ENCODE results near the gene CPT1A. TPM values are rescaled to one million over a fixed set of nuclear protein-coding genes. Genes with fewer than 3 reads are reported as not detected.

The CPT1A gene
- polyA plus RNA-seq, 1 experiment, result 29.8 TPM

- peaks cover 12% of the 10 kb centered on the region for H3K36me3 ChIP-seq (ENCODE audit: control insufficient read depth, insufficient read depth, low read length)
- DNase-seq (ENCODE audit: low read depth), result no peak
- ChIA-PET CTCF (no interaction called here), POLR2A (no interaction called here)
- no peak overlapping the region for H3K4me3 ChIP-seq (ENCODE audit: low read depth, low read length)
- TF ChIP-seq CTCF (IDR thresholded peaks at IDR 0.05; ENCODE audit: insufficient read depth, low read depth, low read length), result no peak
- H3K27me3 ChIP-seq (ENCODE audit: control insufficient read depth, insufficient read depth, low read length), result no peaks in the 10 kb centered on the region
Measured at GRCh38 chr11:68753300-68753699, 88.4 kb downstream of the CPT1A start.

- Histone ChIP-seq H3K27me3 (ENCODE audit: control insufficient read depth, insufficient read depth, low read length) (no peaks in the 10 kb centered on the region), H3K4me3 (ENCODE audit: low read depth, low read length) (peak within 1 kb of the TSS; percentile 48), H3K36me3 (ENCODE audit: control insufficient read depth, insufficient read depth, low read length) (peaks cover 2% of the 10 kb centered on the region)
- ChIA-PET POLR2A (no interaction called here), CTCF (no interaction called here)
- TF ChIP-seq CTCF (IDR thresholded peaks at IDR 0.05; ENCODE audit: insufficient read depth, low read depth, low read length), result no peak
- no peak for DNase-seq (ENCODE audit: low read depth)
Measured at GRCh38 chr11:68751331-68751856, 90.3 kb downstream of the CPT1A start, which contains the start of gene TESMIN. TESMIN (minus strand) TSS chr11:68751520; CDS start chr11:68750660, 860 bp downstream.

GRCh38 chr11:68751004-68751325 is 90.8 kb downstream of the CPT1A start:
- no peaks in the 10 kb centered on the region for H3K27me3 ChIP-seq (ENCODE audit: control insufficient read depth, insufficient read depth, low read length)
- TF ChIP-seq CTCF (IDR thresholded peaks at IDR 0.05; ENCODE audit: insufficient read depth, low read depth, low read length), result no peak
- ChIA-PET POLR2A (no interaction called here), CTCF (no interaction called here)
- no peak for DNase-seq (ENCODE audit: low read depth)
- peak overlapping the region; percentile 48 for H3K4me3 ChIP-seq (ENCODE audit: low read depth, low read length)
- no peaks in the 10 kb centered on the region; the same call in 1 of the 2 replicates for H3K36me3 ChIP-seq (ENCODE audit: control insufficient read depth, insufficient read depth, low read length)

- no peak for DNase-seq (ENCODE audit: low read depth)
- CTCF ChIA-PET, result interaction anchor here (1.2 to 1.7 kb wide), 2 partner anchors 18 to 139 kb away, joined by 4 read pairs; no protein-coding TSS in a partner anchor
- Histone ChIP-seq H3K36me3 (ENCODE audit: control insufficient read depth, insufficient read depth, low read length) (no peaks in the 10 kb centered on the region; the same call in 1 of the 2 replicates), H3K27me3 (ENCODE audit: control insufficient read depth, insufficient read depth, low read length) (no peaks in the 10 kb centered on the region), H3K4me3 (ENCODE audit: low read depth, low read length) (no peak overlapping the region)
- no peak for TF ChIP-seq CTCF (IDR thresholded peaks at IDR 0.05; ENCODE audit: insufficient read depth, low read depth, low read length)
- POLR2A ChIA-PET, result no interaction called here
Measured at GRCh38 chr11:68750195-68751003, 91.3 kb downstream of the CPT1A start.

- DNase-seq (ENCODE audit: low read depth), result no peak
- H3K36me3 ChIP-seq (ENCODE audit: control insufficient read depth, insufficient read depth, low read length), result no peaks in the 10 kb centered on the region
- ChIA-PET CTCF (interaction anchor here (1.0 to 1.7 kb wide), 4 partner anchors 15 to 138 kb away, joined by 3 to 4 read pairs (median 4); no protein-coding TSS in a partner anchor), POLR2A (no interaction called here)
- H3K27me3 ChIP-seq (ENCODE audit: control insufficient read depth, insufficient read depth, low read length), result no peaks in the 10 kb centered on the region
- TF ChIP-seq CTCF (IDR thresholded peaks at IDR 0.05; ENCODE audit: insufficient read depth, low read depth, low read length), result no peak
- no peak overlapping the region for H3K4me3 ChIP-seq (ENCODE audit: low read depth, low read length)
Measured at GRCh38 chr11:68749229-68750123, 92.2 kb downstream of the CPT1A start.
